ENCODE data around the gene SLC7A8. TPM values are rescaled to one million over a fixed set of nuclear protein-coding genes. Genes with fewer than 3 reads are reported as not detected.

The SLC7A8 gene
- total and polyA plus RNA-seq, 2 experiments from 2014 or later, result 117 to 124 TPM

GRCh38 chr14:23132970-23133369 lies 50.5 kb downstream of the SLC7A8 start (continued):
- TF ChIP-seq EZH2phosphoT487 (IDR thresholded peaks at IDR 0.05; ENCODE audit: unreplicated experiment) (no peak), EZH2 (IDR thresholded peaks at IDR 0.05; ENCODE audit: low read depth, unreplicated experiment) (no peak)

- peaks cover 58% of the 10 kb centered on the region for H3K36me3 Mint-ChIP-seq (ENCODE audit: low read depth)
- Histone ChIP-seq H3K4me2 (no peak overlapping the region), H3K27ac (ENCODE audit: low read depth) (no peak overlapping the region), H2AFZ (no peak overlapping the region), H3K9me2 (ENCODE audit: insufficient read depth) (no peaks in the 10 kb centered on the region), H3K4me1 (ENCODE audit: insufficient read depth) (no peaks in the 10 kb centered on the region), H3K27me3 (ENCODE audit: insufficient read depth) (no peaks in the 10 kb centered on the region), H3K4me3 (no peak overlapping the region), H4K20me1 (replicated peaks; ENCODE audit: insufficient read depth) (no peaks in the 10 kb centered on the region; the same call in 1 of the 2 replicates), H3K79me2 (replicated peaks; ENCODE audit: insufficient read depth) (no peaks in the 10 kb centered on the region), H3F3A (replicated peaks; ENCODE audit: low read depth) (no peaks in the 10 kb centered on the region), H3K36me3 (ENCODE audit: insufficient read depth) (peaks cover 9% of the 10 kb centered on the region)
- no peaks in the 10 kb centered on the region for H3K4me1 Mint-ChIP-seq
- H3K27ac Mint-ChIP-seq, result no peak overlapping the region
- no peak overlapping the region for H3K4me3 Mint-ChIP-seq
- ATAC-seq (no peak), DNase-seq (ENCODE audit: low spot score) (no peak)
- TF ChIP-seq ZNF114 (CRISPR knock-in tag; IDR thresholded peaks at IDR 0.05), result no peak
- TF ChIP-seq REST (IDR thresholded peaks at IDR 0.05; ENCODE audit: unreplicated experiment), result no peak
- no peak for TF ChIP-seq ETS1 (IDR thresholded peaks at IDR 0.05)
- no peak for TF ChIP-seq NANOG (IDR thresholded peaks at IDR 0.05; ENCODE audit: borderline replicate concordance)
- TF ChIP-seq JUNB (IDR thresholded peaks at IDR 0.05; ENCODE audit: unreplicated experiment), result no peak
- TF ChIP-seq POLR2AphosphoS5 (IDR thresholded peaks at IDR 0.05; ENCODE audit: low read depth), result no peak
- no peak for TF ChIP-seq CREB1 (CRISPR knock-in tag; IDR thresholded peaks at IDR 0.05; ENCODE audit: low read depth)
- TF ChIP-seq EZH2 (IDR thresholded peaks at IDR 0.05; ENCODE audit: low read depth, unreplicated experiment), result no peak
- no peak for TF ChIP-seq EZH2phosphoT487 (IDR thresholded peaks at IDR 0.05; ENCODE audit: unreplicated experiment)
- no peak for TF ChIP-seq STAT1 (IDR thresholded peaks at IDR 0.05; ENCODE audit: unreplicated experiment)
- TF ChIP-seq ZNF462 (CRISPR knock-in tag; IDR thresholded peaks at IDR 0.05), result no peak
- no peak for TF ChIP-seq ZNF331 (CRISPR knock-in tag; IDR thresholded peaks at IDR 0.05; ENCODE audit: low read depth)
- TF ChIP-seq CTCF (conservative IDR thresholded peaks at IDR 0.05; ENCODE audit: low read depth in 2 of 2), result no peak
- H3K27me3 Mint-ChIP-seq (ENCODE audit: insufficient read depth, low read depth, poor library complexity), result no peaks in the 10 kb centered on the region
- no peaks in the 10 kb centered on the region for H3K9me3 Mint-ChIP-seq
Measured at GRCh38 chr14:23131482-23131881, 52.0 kb downstream of the SLC7A8 start.
